ENCODE measurements around the gene STON2. TPM values are rescaled to one million over a fixed set of nuclear protein-coding genes. Genes with fewer than 3 reads are reported as not detected.
A peak's percentile ranks its signal among the peaks of the same experiment; 100 is the strongest.

STON2 gene
- total RNA-seq, 1 experiment from 2014 or later, result 0.36 TPM

- Histone ChIP-seq H3K9me3 (ENCODE audit: control insufficient read depth, insufficient read depth, low read depth, low read length) (no peaks in the 10 kb centered on the region), H3K4me1 (ENCODE audit: control insufficient read depth, insufficient read depth, low read length) (no peaks in the 10 kb centered on the region; the same call in 1 of the 2 replicates), H3K4me3 (ENCODE audit: low read depth in 2 of 2, low read length in 2 of 2) (no peak overlapping the region), H3K36me3 (ENCODE audit: control insufficient read depth, insufficient read depth, low read length) (no peaks in the 10 kb centered on the region), H3K27ac (ENCODE audit: low read length) (no peak overlapping the region), H3K27me3 (ENCODE audit: control insufficient read depth, insufficient read depth, low read length) (peaks cover 23% of the 10 kb centered on the region)
- POLR2A ChIA-PET, result no interaction called here
- CTCF ChIA-PET, result no interaction called here
- intact Hi-C loops (cut with micrococcal nuclease; ENCODE audit: unreplicated experiment), result no loop called here
- in situ Hi-C loops (cut with HindIII; ENCODE audit: low pct_unique_long_range_greater_than_20kb, low sequenced_read_pairs), result no loop called here
- ATAC-seq (no peak), DNase-seq (ENCODE audit: low read depth, low spot score) (no peak)
- no TSS peak for BruUV-seq (replicated peaks)
- TF ChIP-seq TCF7L2 (IDR thresholded peaks at IDR 0.05; ENCODE audit: low read depth, low read length) (no peak), REST (IDR thresholded peaks at IDR 0.05; ENCODE audit: insufficient read depth in 1 of 2, low read depth in 2 of 2, low read length in 1 of 2) (peak; percentile 41 to 59; a peak in 1 of 4 replicates)
Observed at GRCh38 chr14:81433378-81433777, 33.3 kb upstream of the STON2 start.

- no peak for ATAC-seq
Observed at GRCh38 chr14:81432219-81432661, 32.1 kb upstream of the STON2 start.

More at GRCh38 chr14:81432219-81432661, 32.1 kb upstream of the STON2 start:
- Histone ChIP-seq H3K27ac (ENCODE audit: low read length) (no peak overlapping the region), H3K4me3 (ENCODE audit: low read depth in 2 of 2, low read length in 2 of 2) (no peak overlapping the region), H3K36me3 (ENCODE audit: control insufficient read depth, insufficient read depth, low read length) (no peaks in the 10 kb centered on the region), H3K9me3 (ENCODE audit: control insufficient read depth, insufficient read depth, low read depth, low read length) (no peaks in the 10 kb centered on the region), H3K4me1 (ENCODE audit: control insufficient read depth, insufficient read depth, low read length) (no peaks in the 10 kb centered on the region; the same call in 1 of the 2 replicates), H3K27me3 (ENCODE audit: control insufficient read depth, insufficient read depth, low read length) (peaks cover 23% of the 10 kb centered on the region)
- BruUV-seq (replicated peaks), result no TSS peak
- DNase-seq (ENCODE audit: low read depth, low spot score), result no peak
- TF ChIP-seq TCF7L2 (IDR thresholded peaks at IDR 0.05; ENCODE audit: low read depth, low read length), result no peak
- no peak for TF ChIP-seq SIN3A (IDR thresholded peaks at IDR 0.05; ENCODE audit: borderline replicate concordance, insufficient read depth, low read depth, low read length)
- TF ChIP-seq POLR2AphosphoS5 (IDR thresholded peaks at IDR 0.05; ENCODE audit: low read depth, low read length), result no peak
- TF ChIP-seq REST (IDR thresholded peaks at IDR 0.05; ENCODE audit: insufficient read depth in 1 of 2, low read depth in 2 of 2, low read length in 1 of 2), result no peak
- no peak for TF ChIP-seq CTCF (IDR thresholded peaks at IDR 0.05)
- intact Hi-C loops (cut with micrococcal nuclease; ENCODE audit: unreplicated experiment) (no loop called here), in situ Hi-C loops (cut with HindIII; ENCODE audit: low pct_unique_long_range_greater_than_20kb, low sequenced_read_pairs) (no loop called here)
- CTCF ChIA-PET, result no interaction called here
- POLR2A ChIA-PET, result no interaction called here
